SK-N-SH (cell line): ENCODE results near the gene RBM44. TPM values are rescaled to one million over a fixed set of nuclear protein-coding genes. Genes with fewer than 3 reads are reported as not detected.

Source experiments
- CTCF ChIA-PET: fragments of 300-600, 350-600 bp; formaldehyde crosslinking; extraction: SDS; loops from one replicate; lab custom pipeline; 2021; lab: Yijun Ruan, JAX
- POLR2A ChIA-PET: fragments of 350-600 bp; sonication (Branson Sonifier 250); formaldehyde crosslinking; extraction: SDS; loops from one replicate; lab custom pipeline; 2020; ENCODE audit warnings: antibody characterized with exemption, inconsistent platforms; lab: Yijun Ruan, JAX
- DNase-seq: peaks from one replicate; pipeline ENCODE4 v3.0.0; 2012
- H2AFZ ChIP-seq: fragments of 200-600 bp; sonication (generic); 2 replicates; pipeline ENCODE4 v1.8.1; 2016; ENCODE audit warnings: antibody characterized with exemption, mild to moderate bottlenecking, low read depth
- H3F3A ChIP-seq: fragments of 200-600 bp; sonication (generic); replicated peaks from 2 replicates; pipeline ENCODE3; 2016; ENCODE audit warnings: antibody characterized with exemption, mild to moderate bottlenecking; ENCODE audit not compliant: insufficient read depth
- H3K27ac ChIP-seq, 2 experiments: fragments of 200-500 bp in 1 of 2; fragments of 200-600 bp in 1 of 2; sonication (Bioruptor generic) in 1 of 2; sonication (generic), shearing (Covaris generic) in 1 of 2; 2 replicates each; pipeline versions ENCODE4 v1.5.1 to v1.6.1; 2014 to 2016; ENCODE audit warnings: low read depth in 2 of 2, inconsistent platforms in 1 of 2, low read length in 1 of 2, mild to moderate bottlenecking in 1 of 2, mixed read lengths in 1 of 2
- H3K27me3 ChIP-seq: fragments of 200-600 bp; sonication (generic), shearing (Covaris generic); 2 replicates; pipeline ENCODE4 v1.6.1; 2016; ENCODE audit warnings: mixed run types; ENCODE audit not compliant: insufficient read depth
- H3K36me3 ChIP-seq, 2 experiments: fragments of 200-500 bp in 1 of 2; fragments of 200-600 bp in 1 of 2; sonication (Bioruptor generic) in 1 of 2; sonication (generic) in 1 of 2; replicated peaks in 1 of 2; 2 replicates each; pipeline versions ENCODE3 to v1.5.1; 2014 to 2016; ENCODE audit warnings: low read length in 1 of 2, mild to moderate bottlenecking in 1 of 2; ENCODE audit not compliant: insufficient read depth in 2 of 2, control insufficient read depth in 1 of 2
- H3K4me1 ChIP-seq, 2 experiments: fragments of 200-500 bp in 1 of 2; fragments of 200-600 bp in 1 of 2; sonication (Bioruptor generic) in 1 of 2; sonication (generic), shearing (Covaris generic) in 1 of 2; 2 replicates each; pipeline versions ENCODE4 v1.5.1 to v1.6.1; 2014 to 2016; ENCODE audit warnings: low read depth in 1 of 2, low read length in 1 of 2, mixed run types in 1 of 2; ENCODE audit not compliant: insufficient read depth in 2 of 2, control insufficient read depth in 1 of 2
- H3K4me2 ChIP-seq: fragments of 200-600 bp; sonication (generic), shearing (Covaris generic); 2 replicates; pipeline ENCODE4 v1.6.1; 2017; ENCODE audit warnings: mixed run types
- H3K4me3 ChIP-seq, 2 experiments: fragments of 200-500 bp in 1 of 2; fragments of 200-600 bp in 1 of 2; sonication (Bioruptor generic) in 1 of 2; sonication (generic), shearing (Covaris generic) in 1 of 2; 2 replicates each; pipeline versions ENCODE4 v1.5.1 to v1.8.1; 2014 to 2016; ENCODE audit warnings: low read depth in 2 of 2, inconsistent platforms in 1 of 2, low read length in 1 of 2, mild to moderate bottlenecking in 1 of 2, mixed read lengths in 1 of 2, moderate library complexity in 1 of 2
- H3K79me2 ChIP-seq: fragments of 200-600 bp; sonication (generic); 2 replicates; pipeline ENCODE4 v1.8.1; 2017; ENCODE audit warnings: mild to moderate bottlenecking; ENCODE audit not compliant: insufficient read depth
- H3K9ac ChIP-seq: fragments of 200-600 bp; sonication (generic); 2 replicates; pipeline ENCODE4 v1.6.1; 2017; ENCODE audit warnings: mixed run types
- H3K9me2 ChIP-seq: fragments of 200-600 bp; sonication (generic); 2 replicates; pipeline ENCODE4 v1.6.1; 2017; ENCODE audit warnings: mixed run types
- H3K9me3 ChIP-seq: fragments of 200-600 bp; sonication (generic); 2 replicates; pipeline ENCODE4 v1.6.1; 2017; ENCODE audit warnings: mixed run types, mild to moderate bottlenecking, moderate library complexity
- H4K20me1 ChIP-seq: fragments of 200-600 bp; sonication (generic); 2 replicates; pipeline ENCODE4 v1.6.1; 2017; ENCODE audit warnings: mild to moderate bottlenecking, mixed run types; ENCODE audit not compliant: insufficient read depth
- CHD2 ChIP-seq: fragments of 150-350 bp; IDR thresholded peaks from 2 replicates; pipeline ENCODE4 v1.6.1; 2018; ENCODE audit warnings: low read length; ENCODE audit not compliant: partially characterized antibody
- FOSL2 ChIP-seq: IDR thresholded peaks from 2 replicates; pipeline ENCODE4 v1.4.0; 2012; ENCODE audit warnings: low read depth, mild to moderate bottlenecking, moderate library complexity, borderline replicate concordance
- FOXJ3 ChIP-seq: sonication (generic); formaldehyde crosslinking; IDR thresholded peaks from 2 replicates; pipeline ENCODE4 v1.5.1; 2020; ENCODE audit warnings: mild to moderate bottlenecking, missing genetic modification reagents
- FOXM1 ChIP-seq: IDR thresholded peaks from 2 replicates; pipeline ENCODE4 v1.4.0; 2012; ENCODE audit warnings: low read depth, mild to moderate bottlenecking
- MEF2A ChIP-seq: IDR thresholded peaks from 2 replicates; pipeline ENCODE4 v1.4.0; 2012; ENCODE audit warnings: low read depth, borderline replicate concordance
- NRF1 ChIP-seq: IDR thresholded peaks from 2 replicates; pipeline ENCODE4 v1.6.1; 2012; ENCODE audit warnings: low read depth, mild to moderate bottlenecking, low read length
- REST ChIP-seq: IDR thresholded peaks from 2 replicates; pipeline ENCODE4 v1.6.1; 2012; ENCODE audit warnings: mild to moderate bottlenecking, low read depth, low read length, moderate library complexity
- RXRA ChIP-seq: IDR thresholded peaks from 2 replicates; pipeline ENCODE4 v1.4.0; 2012; ENCODE audit warnings: low read depth, mild to moderate bottlenecking, borderline replicate concordance
- USF1 ChIP-seq: IDR thresholded peaks from 2 replicates; pipeline ENCODE4 v1.4.0; 2012; ENCODE audit warnings: low read depth, borderline replicate concordance
- USF2 ChIP-seq: fragments of 150-350 bp; IDR thresholded peaks from 2 replicates; pipeline ENCODE4 v1.6.1; 2017; ENCODE audit warnings: antibody characterized with exemption, low read length, low read depth, borderline replicate concordance
- YY1 ChIP-seq: IDR thresholded peaks from 2 replicates; pipeline ENCODE4 v1.4.0; 2012; ENCODE audit warnings: low read depth, mild to moderate bottlenecking
- WGBS: methylation state at CpG from one replicate; pipeline ENCODE4 v1.1.6; 2017; ENCODE audit warnings: low lambda C conversion rate; 5-methylcytosine and 5-hydroxymethylcytosine counted together
- polyA plus RNA-seq, 3 experiments: library from polyadenylated mRNA; depleted of rRNA; stranded (reverse); fragments of >200 nt; gene quantifications; 2 replicates each; pipeline ENCODE4 v1.2.3, GENCODE V29; 2012

The RBM44 gene
- polyA plus RNA-seq, 1 of the 3 experiments (the other 2 are of a cell fraction), result 0.30 TPM

GRCh38 chr2:237868631-237869342 lies 70.2 kb downstream of the RBM44 start (continued):
- no peak for TF ChIP-seq USF2
- no peak for TF ChIP-seq NRF1
- TF ChIP-seq REST, result no peak

- ChIA-PET CTCF (interaction anchor here (1.5 kb wide), 1 partner anchor 16 kb away, joined by 4 read pairs; no protein-coding TSS in a partner anchor), POLR2A (no interaction called here)
- Histone ChIP-seq H3K4me1 (peaks cover 28 to 75% of the 10 kb centered on the region in 2 experiments), H3K9ac (no peak overlapping the region), H3K4me3 (no peak overlapping the region), H3K4me2 (no peak overlapping the region), H3K27me3 (no peaks in the 10 kb centered on the region), H3K9me3 (no peaks in the 10 kb centered on the region), H3K27ac (peak overlapping the region in 1 of 2 experiments; percentile 70; a peak in 1 of 4 replicates), H3K36me3 (no peaks in the 10 kb centered on the region), H3K79me2 (no peaks in the 10 kb centered on the region), H4K20me1 (no peaks in the 10 kb centered on the region), H2AFZ (no peak overlapping the region), H3K9me2 (no peaks in the 10 kb centered on the region), H3F3A (peaks cover 6% of the 10 kb centered on the region)
- no peak for DNase-seq
- TF ChIP-seq YY1 (no peak), RXRA (no peak), MEF2A (no peak), CHD2 (no peak), FOSL2 (no peak), FOXM1 (no peak), FOXJ3 (CRISPR knock-in tag) (no peak), USF1 (no peak)
- 96% methylated on average over 17 of the region's 21 CpGs for WGBS
Observed at GRCh38 chr2:237869343-237870102, 70.9 kb downstream of the RBM44 start.
